Urinary bladder (tissue), 4 donors: Measurements from ENCODE around the gene KIF26B. TPM values are rescaled to one million over a fixed set of nuclear protein-coding genes. Genes with fewer than 3 reads are reported as not detected.
"Not testable (repeated sequence)": the region's sequence is repeated elsewhere in the genome, so short reads cannot be mapped to it uniquely, and the experiment has no call there.

Experiments used
- DNase-seq: peaks from one replicate; pipeline ENCODE4 v3.0.0-alpha.2; 2015; ENCODE audit errors: extremely low spot score
- H3K27ac ChIP-seq: one replicate; pipeline ENCODE4 v1.5.1; 2013; ENCODE audit warnings: low read depth, mild to moderate bottlenecking, moderate library complexity
- H3K36me3 ChIP-seq: one replicate; pipeline ENCODE4 v1.6.1; 2013; ENCODE audit warnings: mild to moderate bottlenecking, moderate library complexity; ENCODE audit not compliant: insufficient read depth
- H3K4me1 ChIP-seq: one replicate; pipeline ENCODE4 v1.6.1; 2013; ENCODE audit warnings: mild to moderate bottlenecking, moderate library complexity; ENCODE audit not compliant: insufficient read depth
- H3K4me3 ChIP-seq: one replicate; pipeline ENCODE4 v1.5.1; 2013; ENCODE audit warnings: low read depth, low read length
- WGBS: extraction: QIAGEN DNeasy Blood & Tissue Kit; methylation state at CpG from one replicate; pipeline ENCODE4 v1.1.7; 2013; 5-methylcytosine and 5-hydroxymethylcytosine counted together
- polyA plus RNA-seq: library from polyadenylated mRNA; stranded (reverse); fragments of 200-250 nt; gene quantifications from one replicate; pipeline ENCODE4 v1.2.3, GENCODE V29; 2013
- total RNA-seq: library from RNA; depleted of rRNA; stranded (reverse); fragments of >200 nt; gene quantifications from one replicate; pipeline ENCODE4 v1.2.3, GENCODE V29; 2014
- donor health status: healthy with polysubstance abuse.
- donor health status: healthy.

The KIF26B gene
- total and polyA plus RNA-seq, 2 donors, result 0.62 to 12.2 TPM

GRCh38 chr1:245693941-245694752, 539.4 kb downstream of the KIF26B start:
- no peak for DNase-seq
- no peak overlapping the region for H3K27ac ChIP-seq
- WGBS, result 92% methylated on average over 19 of the region's 19 CpGs
- no peaks in the 10 kb centered on the region for H3K4me1 ChIP-seq
- H3K4me3 ChIP-seq, result no peak overlapping the region
- H3K36me3 ChIP-seq, result no peaks in the 10 kb centered on the region

DNA sequence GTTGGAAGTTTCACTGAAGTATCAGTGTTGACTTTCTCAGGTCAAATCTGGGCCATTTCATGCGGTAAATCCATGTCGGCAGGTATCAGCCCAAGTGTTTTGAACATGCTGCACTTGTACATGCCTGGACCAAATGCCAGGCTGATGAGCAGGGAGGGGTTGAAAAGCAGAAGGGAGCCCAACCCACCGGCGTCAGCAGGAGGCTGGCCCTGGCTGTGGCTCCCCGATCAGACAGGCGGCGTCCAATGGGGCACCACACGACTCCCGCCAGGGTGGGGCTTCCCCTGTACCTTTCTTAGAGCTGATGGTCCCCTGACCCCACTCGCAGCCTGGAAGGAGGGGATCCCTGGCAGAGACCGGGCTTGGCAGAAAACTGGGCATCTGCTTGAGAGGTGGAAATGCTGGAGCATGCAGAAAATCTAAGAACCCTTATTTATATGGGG, 540.0 kb downstream of the KIF26B start:
- DNase-seq, result no peak
- no peaks in the 10 kb centered on the region for H3K36me3 ChIP-seq
- WGBS, result 78% methylated on average over 11 of the region's 11 CpGs
- no peak overlapping the region for H3K4me3 ChIP-seq
- no peaks in the 10 kb centered on the region for H3K4me1 ChIP-seq
- H3K27ac ChIP-seq, result no peak overlapping the region

- H3K4me3 ChIP-seq, result no peak overlapping the region
- H3K27ac ChIP-seq, result no peak overlapping the region
- 91% methylated on average over 8 of the region's 8 CpGs for WGBS
- no peak for DNase-seq
- H3K36me3 ChIP-seq, result no peaks in the 10 kb centered on the region
- H3K4me1 ChIP-seq, result no peaks in the 10 kb centered on the region
These were observed 540.4 kb downstream of the KIF26B start for GRCh38 chr1:245695211-245695610.

DNA sequence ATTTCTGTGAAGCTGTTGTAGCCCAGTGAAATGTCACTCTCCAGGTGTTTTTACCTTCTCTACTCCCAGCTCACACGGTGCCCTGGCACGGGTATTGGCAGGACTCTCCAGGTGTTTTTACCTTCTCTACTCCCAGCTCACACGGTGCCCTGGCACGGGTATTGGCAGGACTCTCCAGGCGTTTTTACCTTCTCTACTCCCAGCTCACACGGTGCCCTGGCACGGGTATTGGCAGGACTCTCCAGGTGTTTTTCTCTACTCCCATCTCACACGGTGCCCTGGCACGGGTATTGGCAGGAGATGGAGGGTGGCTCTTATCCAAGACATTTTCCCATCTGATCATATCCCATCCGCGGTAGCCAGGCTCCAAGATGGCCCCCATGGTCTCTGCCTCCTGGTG, 540.9 kb downstream of the KIF26B start:
- 93% methylated on average over 11 of the region's 11 CpGs for WGBS
- not testable (repeated sequence) for H3K4me1 ChIP-seq, DNase-seq, H3K4me3 ChIP-seq, H3K36me3 ChIP-seq, H3K27ac ChIP-seq

DNA sequence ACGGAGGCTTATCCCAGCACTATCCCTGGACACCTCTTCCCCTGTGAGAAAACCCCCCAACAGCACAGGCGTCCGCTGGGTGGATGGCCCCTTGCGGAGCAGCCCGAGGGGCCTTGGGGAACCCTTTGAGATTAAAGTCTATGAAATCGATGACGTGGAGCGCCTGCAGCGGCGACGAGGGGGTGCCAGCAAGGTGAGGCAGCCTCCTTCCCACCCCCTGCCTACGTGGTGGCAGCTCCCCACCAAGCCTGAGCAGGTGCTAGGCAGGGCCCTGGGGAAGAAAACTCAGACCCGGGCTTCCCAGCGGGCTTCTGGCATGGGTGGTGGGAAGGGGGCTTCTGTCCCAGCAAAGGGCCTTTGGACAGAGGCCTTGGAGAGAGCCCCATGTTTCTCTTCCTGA, 543.3 kb downstream of the KIF26B start:
- Histone ChIP-seq H3K36me3 (no peaks in the 10 kb centered on the region), H3K4me1 (no peaks in the 10 kb centered on the region), H3K4me3 (no peak overlapping the region), H3K27ac (no peak overlapping the region)
- 93% methylated on average over 14 of the region's 14 CpGs for WGBS
- no peak for DNase-seq

DNA sequence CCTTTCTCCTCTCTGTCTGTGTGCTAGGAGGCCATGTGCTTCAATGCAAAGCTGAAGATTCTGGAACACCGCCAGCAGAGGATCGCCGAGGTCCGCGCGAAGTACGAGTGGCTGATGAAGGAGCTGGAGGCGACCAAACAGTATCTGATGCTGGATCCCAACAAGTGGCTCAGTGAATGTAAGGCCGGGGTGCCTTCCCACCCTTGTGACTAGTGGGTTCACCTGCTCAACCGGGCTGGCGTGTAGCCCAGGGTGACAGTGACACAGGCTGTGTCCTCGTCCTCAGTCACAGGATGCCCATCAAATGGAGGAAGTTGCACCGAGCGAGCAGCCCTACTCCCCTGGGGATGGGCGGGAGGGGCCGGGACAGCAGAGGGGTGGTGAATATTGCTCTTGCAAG, 544.1 kb downstream of the KIF26B start:
- no peak overlapping the region for H3K4me3 ChIP-seq
- WGBS, result 87% methylated on average over 16 of the region's 16 CpGs
- DNase-seq, result no peak

DNA sequence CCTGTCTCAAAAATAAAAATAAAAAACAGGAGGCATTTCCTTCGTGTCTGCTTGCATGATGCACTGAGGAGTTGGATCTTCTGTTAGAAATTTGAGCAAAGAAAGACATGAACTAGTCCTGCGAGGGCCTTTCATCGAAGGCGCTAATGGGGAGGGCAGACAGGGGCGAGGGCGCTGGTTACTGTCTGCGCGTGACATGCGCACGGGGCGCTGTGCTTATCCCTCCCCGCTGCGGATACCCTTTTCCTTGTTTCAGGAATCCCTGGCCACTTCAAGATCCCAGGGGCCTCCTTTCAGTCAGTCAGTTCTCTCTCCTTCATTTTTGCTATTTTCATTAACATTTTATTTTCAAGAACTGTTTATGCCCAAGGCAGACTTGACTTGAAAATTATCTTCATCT, 545.8 kb downstream of the KIF26B start:
- Histone ChIP-seq H3K4me3 (no peak overlapping the region), H3K4me1 (no peaks in the 10 kb centered on the region), H3K27ac (no peak overlapping the region), H3K36me3 (no peaks in the 10 kb centered on the region)
- DNase-seq, result no peak
- 96% methylated on average over 13 of the region's 13 CpGs for WGBS

More for the DNA sequence above, 544.1 kb downstream of the KIF26B start:
- Histone ChIP-seq H3K4me1 (no peaks in the 10 kb centered on the region), H3K27ac (no peak overlapping the region), H3K36me3 (no peaks in the 10 kb centered on the region)

GRCh38 chr1:245701631-245702030, 546.8 kb downstream of the KIF26B start:
- Histone ChIP-seq H3K4me3 (no peak overlapping the region), H3K4me1 (no peaks in the 10 kb centered on the region), H3K36me3 (no peaks in the 10 kb centered on the region), H3K27ac (no peak overlapping the region)
- WGBS, result 90% methylated on average over 7 of the region's 7 CpGs
- DNase-seq, result no peak

GRCh38 chr1:245702346-245702745, 547.6 kb downstream of the KIF26B start:
- 97% methylated on average over 13 of the region's 13 CpGs for WGBS
- DNase-seq, result no peak
- Histone ChIP-seq H3K36me3 (no peaks in the 10 kb centered on the region), H3K4me3 (no peak overlapping the region), H3K4me1 (no peaks in the 10 kb centered on the region), H3K27ac (no peak overlapping the region)

- Histone ChIP-seq H3K27ac (no peak overlapping the region), H3K36me3 (no peaks in the 10 kb centered on the region), H3K4me1 (no peaks in the 10 kb centered on the region), H3K4me3 (no peak overlapping the region)
- WGBS, result 87% methylated on average over 6 of the region's 6 CpGs
- no peak for DNase-seq
These were observed 549.6 kb downstream of the KIF26B start for GRCh38 chr1:245704341-245704740.

DNA sequence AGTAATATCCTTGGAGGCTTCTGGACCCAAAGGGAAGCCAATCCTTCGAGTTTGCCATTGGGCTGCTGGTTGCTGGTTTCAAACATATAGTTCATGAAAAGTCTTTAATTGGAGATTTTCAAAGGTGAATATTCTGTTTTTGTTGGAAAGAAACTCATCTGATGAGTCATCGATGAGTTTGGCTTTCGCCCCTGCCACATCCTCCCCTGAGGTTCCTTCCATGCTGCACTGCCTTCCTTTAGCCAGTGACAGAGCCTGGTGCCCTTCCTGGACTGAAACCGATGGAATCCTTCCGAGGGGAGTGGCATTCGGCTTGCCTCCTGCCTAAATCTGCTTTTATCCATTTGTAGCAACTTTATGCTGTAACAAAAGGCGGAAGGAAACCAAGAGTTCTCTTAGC, 550.0 kb downstream of the KIF26B start:
- H3K4me1 ChIP-seq, result no peaks in the 10 kb centered on the region
- DNase-seq, result no peak
- no peak overlapping the region for H3K27ac ChIP-seq
- no peaks in the 10 kb centered on the region for H3K36me3 ChIP-seq
- 85% methylated on average over 7 of the region's 7 CpGs for WGBS
- H3K4me3 ChIP-seq, result no peak overlapping the region

DNA sequence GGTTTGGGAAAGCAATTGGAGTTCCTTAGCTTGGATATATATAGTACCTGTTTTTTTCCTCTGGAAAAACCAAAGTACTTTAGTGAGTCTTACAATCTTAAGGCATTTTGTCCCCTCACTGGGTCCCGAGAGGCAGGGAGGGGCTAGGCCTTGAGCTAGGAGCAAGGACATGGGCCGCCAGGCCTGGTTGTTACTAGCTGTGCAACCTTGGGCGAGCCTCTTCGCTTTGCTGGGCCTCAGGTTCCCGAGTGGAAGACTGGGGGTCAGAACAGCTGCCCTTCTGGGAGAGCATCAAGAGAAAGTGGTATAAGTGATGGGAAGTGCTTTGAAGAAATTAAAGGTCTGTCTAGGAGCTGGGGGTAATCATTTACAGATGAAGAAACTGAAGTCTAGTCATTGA, 553.2 kb downstream of the KIF26B start:
- 95% methylated on average over 5 of the region's 5 CpGs for WGBS
- Histone ChIP-seq H3K4me1 (no peaks in the 10 kb centered on the region), H3K4me3 (no peak overlapping the region), H3K36me3 (no peaks in the 10 kb centered on the region), H3K27ac (no peak overlapping the region)
- DNase-seq, result no peak

DNA sequence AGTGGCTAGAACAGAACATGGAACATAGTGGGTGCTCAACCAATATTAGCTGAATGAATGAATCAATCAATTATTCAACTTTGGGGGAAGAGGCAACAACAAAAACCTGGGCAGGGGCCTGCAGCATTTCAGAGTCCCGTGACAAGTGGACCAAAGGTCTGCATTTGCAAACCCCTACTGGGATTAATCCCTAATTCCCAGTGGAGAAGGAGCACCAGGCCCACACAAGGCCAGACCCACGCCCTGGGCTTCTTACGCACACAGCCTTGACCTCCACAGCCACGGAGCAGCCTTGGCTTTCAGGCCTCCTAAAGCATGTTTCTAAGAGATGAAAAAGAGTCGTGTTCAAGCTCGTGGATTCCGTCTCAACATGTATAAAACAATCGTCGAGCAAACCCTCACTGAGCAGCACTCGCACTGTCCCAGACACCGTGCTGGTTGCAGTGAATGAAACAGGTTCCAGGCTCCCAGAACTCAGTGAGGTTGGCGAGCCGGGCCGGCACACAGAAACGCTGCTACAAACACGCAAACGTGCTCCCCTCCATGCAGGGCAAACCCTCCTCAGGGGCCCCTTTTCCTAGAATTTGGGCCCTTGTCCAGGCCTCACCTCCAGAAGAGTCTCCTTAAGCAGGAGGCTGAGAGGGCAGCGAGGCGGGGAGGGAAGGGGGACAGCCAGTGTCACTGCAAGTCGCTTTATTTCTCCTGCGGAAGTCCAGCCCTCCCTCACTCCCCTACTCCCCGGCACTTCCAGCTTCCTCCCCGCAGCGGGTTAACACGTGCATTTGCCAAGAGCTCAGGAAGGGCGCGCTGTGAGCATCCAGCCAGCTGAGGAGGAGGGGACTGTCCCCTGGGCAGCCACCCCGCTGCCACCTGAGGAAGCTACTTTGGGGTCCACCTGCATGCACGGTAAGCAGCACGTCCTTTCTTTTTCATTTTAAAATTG, 556.4 kb downstream of the KIF26B start:
- Histone ChIP-seq H3K4me1 (no peaks in the 10 kb centered on the region), H3K4me3 (no peak overlapping the region), H3K27ac (no peak overlapping the region), H3K36me3 (no peaks in the 10 kb centered on the region)
- no peak for DNase-seq
- WGBS, result 70% methylated on average over 30 of the region's 30 CpGs

GRCh38 chr1:245714027-245714426, 559.2 kb downstream of the KIF26B start:
- not testable (repeated sequence) for H3K36me3 ChIP-seq, H3K27ac ChIP-seq, H3K4me3 ChIP-seq, DNase-seq, H3K4me1 ChIP-seq
- 96% methylated on average over 3 of the region's 3 CpGs for WGBS
